K562 (cell line): Measurements from ENCODE around the gene PRR14L. TPM values are rescaled to one million over a fixed set of nuclear protein-coding genes. Genes with fewer than 3 reads are reported as not detected.

Experiments
- ATAC-seq: fragments of 200-7000 bp; cut with Tn5 transposase; 3 replicates; pipeline ENCODE4 v1.9.1; 2020; ENCODE audit warnings: moderate library complexity
- BruUV-seq: library from RNA; stranded (reverse); fragments of 400-500 nt; replicated peaks from 2 replicates; lab custom pipeline; 2021; lab: Mats Ljungman, UMichigan
- CTCF ChIA-PET: fragments of 300-600 bp; formaldehyde crosslinking; extraction: SDS; loops from one replicate; lab custom pipeline; 2021; ENCODE audit warnings: low intra/inter-chr PET ratio; lab: Yijun Ruan, JAX
- POLR2A ChIA-PET: fragments of 300-600, 350-650 bp; sonication (Branson Sonifier 250); formaldehyde crosslinking; extraction: SDS; loops from one replicate; lab custom pipeline; 2021; ENCODE audit warnings: antibody characterized with exemption, inconsistent platforms; lab: Yijun Ruan, JAX
- DNase-seq, 4 experiments: peaks; one replicate each; pipeline versions ENCODE4 v3.0.0 to v3.0.0-alpha.2; 2011 to 2018; ENCODE audit warnings: low spot score in 3 of 4, mixed read lengths in 3 of 4; ENCODE audit errors: extremely low read depth in 1 of 4
- FAIRE-seq: peaks from 2 replicates; lab custom pipeline; 2011; peaks lifted over from hg19 to GRCh38; lab: Jason Lieb, UNC
- H2AFZ ChIP-seq: 2 replicates; pipeline ENCODE4 v1.6.0; 2011; ENCODE audit warnings: low read depth, low read length, control low read depth, inconsistent platforms
- H3K27ac ChIP-seq: fragments of 200-600 bp; 3 replicates; pipeline ENCODE4 v1.8.0; 2011; ENCODE audit warnings: low read depth, mild to moderate bottlenecking, control low read depth, inconsistent platforms, low read length, moderate library complexity, mixed read lengths; ENCODE audit errors: extremely low read depth
- H3K27me3 ChIP-seq, 2 experiments: fragments of 300-600 bp in 1 of 2; 2 replicates in 1 of 2; 3 replicates in 1 of 2; pipeline versions ENCODE4 v1.6.0 to v1.8.0; 2011; ENCODE audit warnings: inconsistent platforms in 2 of 2, low read length in 2 of 2, mild to moderate bottlenecking in 1 of 2, mixed read lengths in 1 of 2, moderate library complexity in 1 of 2; ENCODE audit not compliant: control insufficient read depth in 2 of 2, insufficient read depth in 2 of 2
- H3K36me3 ChIP-seq: fragments of 300-600 bp; 3 replicates; pipeline ENCODE4 v1.8.0; 2011; ENCODE audit warnings: mild to moderate bottlenecking, low read length, inconsistent platforms; ENCODE audit not compliant: control insufficient read depth, insufficient read depth
- H3K4me1 ChIP-seq, 2 experiments: fragments of 200-600 bp in 1 of 2; replicated peaks in 1 of 2; 2 replicates in 1 of 2; 3 replicates in 1 of 2; pipeline versions ENCODE4 v1.5.1 to v1.8.0; 2011; ENCODE audit warnings: inconsistent platforms in 2 of 2, low read length in 2 of 2, mild to moderate bottlenecking in 1 of 2, mixed read lengths in 1 of 2, moderate library complexity in 1 of 2; ENCODE audit not compliant: control insufficient read depth in 2 of 2, insufficient read depth in 2 of 2
- H3K4me2 ChIP-seq: 2 replicates; pipeline ENCODE4 v1.6.1; 2011; ENCODE audit warnings: low read length, control low read depth, inconsistent platforms, mixed read lengths; ENCODE audit not compliant: insufficient read depth
- H3K4me3 ChIP-seq: fragments of 200-600 bp; sonication (generic), shearing (Covaris generic); 2 replicates; pipeline ENCODE4 v1.5.1; 2016; ENCODE audit warnings: control low read depth, inconsistent platforms
- H3K79me2 ChIP-seq: fragments of 200-600 bp; 3 replicates; pipeline ENCODE4 v1.8.0; 2011; ENCODE audit warnings: low read length, inconsistent platforms; ENCODE audit not compliant: control insufficient read depth, insufficient read depth
- H3K9ac ChIP-seq, 2 experiments: 2 replicates each; pipeline versions ENCODE4 v1.6.0 to v1.6.1; 2011; ENCODE audit warnings: low read depth in 2 of 2, low read length in 2 of 2, control low read depth in 1 of 2, inconsistent platforms in 1 of 2, mild to moderate bottlenecking in 1 of 2, mixed read lengths in 1 of 2; ENCODE audit not compliant: insufficient read depth in 1 of 2
- H3K9me1 ChIP-seq: one replicate; pipeline ENCODE4 v1.6.0; 2011; ENCODE audit warnings: inconsistent platforms, mild to moderate bottlenecking, low read length, moderate library complexity; ENCODE audit not compliant: control insufficient read depth, insufficient read depth
- H3K9me3 ChIP-seq: replicated peaks from 2 replicates; pipeline ENCODE4 v1.5.1; 2011; ENCODE audit warnings: low read depth, low read length, inconsistent platforms; ENCODE audit not compliant: control insufficient read depth, insufficient read depth
- H4K20me1 ChIP-seq: replicated peaks from 2 replicates; pipeline ENCODE4 v1.6.1; 2011; ENCODE audit warnings: low read length, inconsistent platforms, mixed read lengths; ENCODE audit not compliant: control insufficient read depth, insufficient read depth
- BCL6 ChIP-seq: fragments of 250-450 bp; sonication (Bioruptor Pico); IDR thresholded peaks from 2 replicates; pipeline ENCODE4 v1.4.0; 2020
- BRF2 ChIP-seq: IDR thresholded peaks from 3 replicates; pipeline ENCODE4 v1.6.1; 2011; ENCODE audit warnings: borderline replicate concordance, mild to moderate bottlenecking; ENCODE audit not compliant: insufficient read length, insufficient read depth
- CEBPG ChIP-seq, 3 experiments: fragments of 200-800 bp in 1 of 3; sonication (Bioruptor generic) in 1 of 3; sonication (generic) in 1 of 3; formaldehyde crosslinking in 1 of 3; IDR thresholded peaks in 2 of 3; conservative IDR thresholded peaks in 1 of 3; 2 replicates each; pipeline versions ENCODE4 v1.6.1 to v1.8.0; 2016 to 2022; ENCODE audit warnings: missing compliant biosample characterization in 2 of 3, missing genetic modification characterization in 2 of 3, mild to moderate bottlenecking in 1 of 3, missing genetic modification reagents in 1 of 3
- CSDE1 ChIP-seq, 2 experiments: fragments of 450-650 bp; IDR thresholded peaks; 2 replicates each; pipeline ENCODE4 v1.6.1; 2016; ENCODE audit warnings: mild to moderate bottlenecking in 1 of 2
- FOXA1 ChIP-seq: fragments of 450-650 bp; IDR thresholded peaks from 2 replicates; pipeline ENCODE4 v1.6.1; 2016; ENCODE audit warnings: mild to moderate bottlenecking, borderline replicate concordance
- MAZ ChIP-seq, 2 experiments: fragments of 450-650 bp in 1 of 2; sonication (generic) in 1 of 2; formaldehyde crosslinking; IDR thresholded peaks in 1 of 2; conservative IDR thresholded peaks in 1 of 2; 2 replicates each; pipeline versions ENCODE4 v1.4.0 to v1.5.0; 2020; ENCODE audit warnings: mild to moderate bottlenecking in 1 of 2, missing genetic modification reagents in 1 of 2
- NFATC3 ChIP-seq: fragments of 450-650 bp; IDR thresholded peaks from 2 replicates; pipeline ENCODE4 v1.6.1; 2017; ENCODE audit warnings: mild to moderate bottlenecking
- OTX1 ChIP-seq: fragments of 450-650 bp; formaldehyde crosslinking; IDR thresholded peaks from 2 replicates; pipeline ENCODE4 v1.4.0; 2022; ENCODE audit warnings: mild to moderate bottlenecking
- PCBP2 ChIP-seq: fragments of 200-400 bp; formaldehyde crosslinking; IDR thresholded peaks from 2 replicates; pipeline ENCODE4 v1.6.1; 2018; ENCODE audit warnings: low read length, low read depth, mild to moderate bottlenecking, moderate library complexity; ENCODE audit not compliant: poor library complexity, severe bottlenecking
- PTRF ChIP-seq: fragments of 450-650 bp; IDR thresholded peaks from 2 replicates; pipeline ENCODE4 v1.6.1; 2016; ENCODE audit warnings: mild to moderate bottlenecking, missing genetic modification characterization, missing compliant biosample characterization
- PURB ChIP-seq: sonication (generic); formaldehyde crosslinking; IDR thresholded peaks from 2 replicates; pipeline ENCODE4 v1.9.0; 2021; ENCODE audit warnings: low read depth, mild to moderate bottlenecking, missing genetic modification reagents
- SIX5 ChIP-seq, 2 experiments: IDR thresholded peaks; 2 replicates each; pipeline ENCODE4 v1.6.1; 2011; ENCODE audit warnings: low read length in 2 of 2, borderline replicate concordance in 1 of 2, low read depth in 1 of 2, mild to moderate bottlenecking in 1 of 2, moderate library complexity in 1 of 2; ENCODE audit not compliant: insufficient read depth in 1 of 2
- SREBF1 ChIP-seq: fragments of 150-350 bp; IDR thresholded peaks from 2 replicates; pipeline ENCODE4 v1.6.1; 2014; ENCODE audit warnings: antibody characterized with exemption, low read depth, low read length, borderline replicate concordance
- TOE1 ChIP-seq, 2 experiments: fragments of 450-650 bp in 1 of 2; sonication (generic) in 1 of 2; formaldehyde crosslinking in 1 of 2; IDR thresholded peaks; 2 replicates each; pipeline versions ENCODE4 v1.7.1 to v1.8.0; 2016 to 2022; ENCODE audit warnings: borderline replicate concordance in 2 of 2, mild to moderate bottlenecking in 2 of 2, antibody characterized with exemption in 1 of 2, inconsistent platforms in 1 of 2, low read depth in 1 of 2, missing genetic modification reagents in 1 of 2, moderate library complexity in 1 of 2
- ZBTB26 ChIP-seq: fragments of 450-650 bp; formaldehyde crosslinking; IDR thresholded peaks from 2 replicates; pipeline ENCODE4 v1.4.0; 2022; ENCODE audit warnings: missing genetic modification characterization
- WGBS: fragments of 100-300 bp; shearing (Covaris generic); methylation state at CpG from one replicate; pipeline ENCODE4 v1.1.6; 2016; ENCODE audit warnings: low coverage, mixed read lengths; ENCODE audit not compliant: insufficient coverage; ENCODE audit errors: missing lambda C conversion rate; 5-methylcytosine and 5-hydroxymethylcytosine counted together
- in situ Hi-C: fragments of 300-500 bp; cut with MboI; formaldehyde crosslinking; loops from 4 replicates; pipeline ENCODE4 v1.15.0; 2018; ENCODE audit warnings: inconsistent platforms, mixed read lengths
- intact Hi-C: fragments of 100-400 bp; cut with micrococcal nuclease; formaldehyde crosslinking; loops from 2 replicates; pipeline ENCODE4 v1.14.2; 2022
- polyA plus RNA-seq, 8 experiments: library from polyadenylated mRNA; depleted of rRNA in 4 of 8; stranded (reverse) in 5 of 8; unstranded in 3 of 8; fragments of >200 nt; fragmentation: Nextera tagmentation in 2 of 8; fragmentation: Illumina TruSeq in 1 of 8; extraction: Ambion mirVana in 2 of 8; extraction: Trizol in 1 of 8; gene quantifications; 2 replicates each; pipeline versions ENCODE4 v1.2.1 to v1.2.3, GENCODE V29; 2011 to 2014; ENCODE audit warnings: inconsistent platforms in 1 of 8, missing spikeins in 1 of 8
- total RNA-seq, 7 experiments: library from RNA; depleted of rRNA in 6 of 7; stranded (reverse); fragments of >200 nt in 6 of 7; fragmentation: Illumina TruSeq in 2 of 7; extraction: Trizol in 2 of 7; gene quantifications; 2 replicates each; pipeline versions ENCODE4 v1.2.1 to v1.2.3, GENCODE V29; 2011 to 2021; ENCODE audit warnings: low replicate concordance in 1 of 7

The PRR14L gene
- total and polyA plus RNA-seq, 9 of the 15 experiments (the other 6 are each of a cell fraction or from before 2014, with no cell fraction given) = 2.8 to 36.3 (median 12.3) TPM

- intact Hi-C loops = no loop called here
- FAIRE-seq (no peak), ATAC-seq (no peak), DNase-seq (no peak)
- Histone ChIP-seq H3K4me1 (peaks cover 13 to 15% of the 10 kb centered on the region in 2 experiments; a peak in 4 of 5 replicates), H4K20me1 (0 out of 2 replicates have a peak, but pooled peaks cover 3% of the 10 kb centered on the region), H3K4me2 (no peak overlapping the region), H3K9me1 (no peaks in the 10 kb centered on the region), H3K27me3 (no peaks in the 10 kb centered on the region), H3K4me3 (no peak overlapping the region), H3K9me3 (no peaks in the 10 kb centered on the region), H3K27ac (no peak overlapping the region), H3K79me2 (peaks cover 30% of the 10 kb centered on the region), H2AFZ (no peak overlapping the region), H3K9ac (no peak overlapping the region), H3K36me3 (peaks cover 19% of the 10 kb centered on the region; the same call in 2 of the 3 replicates)
- ChIA-PET CTCF (no interaction called here), POLR2A (no interaction called here)
- in situ Hi-C loops = no loop called here
- 53% methylated on average over 1 of the region's 4 CpGs for WGBS
- no TSS peak for BruUV-seq
- TF ChIP-seq ZBTB26 (CRISPR knock-in tag) (no peak), BRF2 (no peak), CSDE1 (IDR thresholded peaks at IDR 0.05) (no peak), TOE1 (IDR thresholded peaks at IDR 0.05; ENCODE audit: borderline replicate concordance) (no peak), TOE1 (CRISPR knock-in tag; IDR thresholded peaks at IDR 0.05; ENCODE audit: borderline replicate concordance, low read depth) (no peak), PTRF (no peak), NFATC3 (no peak), CEBPG (CRISPR knock-in tag; IDR thresholded peaks at IDR 0.05) (no peak), CEBPG (tag; conservative IDR thresholded peaks at IDR 0.05 in 1 of 2, IDR thresholded peaks at IDR 0.05 in 1 of 2) (no peak), PURB (CRISPR knock-in tag) (no peak), SIX5 (IDR thresholded peaks at IDR 0.05; ENCODE audit: borderline replicate concordance in 1 of 2, insufficient read depth in 1 of 2, low read depth in 1 of 2, low read length in 2 of 2) (no peak), OTX1 (no peak), MAZ (CRISPR knock-in tag; conservative IDR thresholded peaks at IDR 0.05 in 1 of 2, IDR thresholded peaks at IDR 0.05 in 1 of 2) (no peak), PCBP2 (no peak), FOXA1 (no peak), SREBF1 (no peak), BCL6 (no peak)
Observed at GRCh38 chr22:31651664-31652063, 98.3 kb downstream of the PRR14L start.
